Hindlimb muscle (tissue), 1 donor: Measurements from ENCODE around the gene S100A1. TPM values are rescaled to one million over a fixed set of nuclear protein-coding genes. Genes with fewer than 3 reads are reported as not detected.
"Not testable (repeated sequence)": the region's sequence is repeated elsewhere in the genome, so short reads cannot be mapped to it uniquely, and the experiment has no call there.

Source experiments
- DNase-seq: peaks from one replicate; pipeline ENCODE4 v3.0.0-alpha.2; 2013
- polyA plus RNA-seq: library from polyadenylated mRNA; unstranded; fragments of 120-200 nt; gene quantifications from one replicate; pipeline ENCODE4 v1.2.1, GENCODE V29; 2013; ENCODE audit not compliant: insufficient read length

Gene S100A1
- polyA plus RNA-seq, 1 donor = 11.6 TPM

- DNase-seq = peak; percentile 95
These were observed 30.4 kb downstream of the S100A1 start, which contains the start of gene SNAPIN for GRCh38 chr1:153658400-153659174. Gene SNAPIN, plus strand, starts transcription at chr1:153658703. Its CDS starts 41 bp downstream, at chr1:153658744.

GRCh38 chr1:153659175-153659534, 30.9 kb downstream of the S100A1 start:
- DNase-seq = no peak

GRCh38 chr1:153659656-153660055, 31.4 kb downstream of the S100A1 start:
- DNase-seq = no peak

- no peak for DNase-seq
These were observed 33.0 kb downstream of the S100A1 start for GRCh38 chr1:153661111-153661708.

DNA sequence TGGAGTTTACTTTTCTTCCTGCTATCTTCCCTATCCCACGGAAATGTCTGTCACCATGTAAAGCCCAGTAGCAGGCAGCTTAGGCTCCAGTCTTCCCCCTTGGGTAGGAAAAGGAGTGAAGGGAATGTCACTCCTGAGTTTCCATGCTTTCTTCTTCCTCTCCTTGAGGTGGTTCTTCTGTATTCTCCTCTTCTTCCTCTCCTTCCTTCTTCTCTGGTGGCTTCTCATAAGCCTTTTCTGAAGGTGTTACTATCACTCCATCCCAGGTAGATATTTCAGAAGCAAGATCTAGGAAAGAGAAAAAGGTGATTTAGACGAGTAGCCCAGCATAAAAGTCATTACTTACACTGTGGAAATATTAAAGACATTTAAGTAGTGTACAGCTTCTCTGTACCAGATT, 34.0 kb downstream of the S100A1 start:
- no peak for DNase-seq

DNA sequence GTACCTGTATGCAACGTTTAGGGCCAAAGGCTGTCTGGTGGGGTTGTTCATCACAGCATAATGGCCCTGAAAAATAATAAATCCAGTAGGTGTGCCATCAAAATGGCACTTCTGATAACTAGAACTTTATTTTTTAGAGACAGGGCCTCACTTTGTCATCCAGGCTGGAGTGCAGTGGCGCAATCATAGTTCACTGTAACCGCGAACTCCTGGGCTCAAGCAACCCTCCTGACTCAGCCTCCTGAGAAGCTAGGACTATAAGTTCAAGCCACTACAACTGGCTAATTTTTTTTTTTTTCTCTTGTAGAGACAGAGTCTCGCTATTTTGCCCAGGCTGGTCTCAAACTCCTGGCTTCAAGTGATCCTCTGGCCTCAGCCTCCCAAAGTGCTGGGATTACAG, 35.0 kb downstream of the S100A1 start:
- no peak for DNase-seq

DNA sequence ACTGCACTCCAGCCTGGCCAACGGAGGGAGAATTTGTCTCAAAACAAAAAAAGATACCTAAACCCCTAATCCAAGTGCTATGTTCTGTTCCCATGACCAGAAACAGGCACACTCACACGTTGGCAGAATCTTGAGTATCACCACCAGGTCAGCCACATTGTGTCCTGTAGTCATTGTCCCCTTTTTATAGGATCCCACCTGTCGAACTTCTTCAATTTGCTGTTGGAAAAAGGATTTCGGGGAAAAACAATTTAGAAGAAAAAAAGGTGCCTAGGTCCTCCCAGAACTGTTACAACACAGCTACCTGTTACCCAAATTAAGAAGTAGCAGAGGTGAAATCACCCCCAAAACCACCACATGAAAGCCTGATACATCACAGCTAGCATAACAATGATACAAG, 39.2 kb downstream of the S100A1 start:
- DNase-seq = no peak

- DNase-seq = not testable (repeated sequence)
These were observed 40.4 kb downstream of the S100A1 start for GRCh38 chr1:153668672-153669071.

- no peak for DNase-seq
These were observed 41.4 kb downstream of the S100A1 start for GRCh38 chr1:153669606-153670005.

DNA sequence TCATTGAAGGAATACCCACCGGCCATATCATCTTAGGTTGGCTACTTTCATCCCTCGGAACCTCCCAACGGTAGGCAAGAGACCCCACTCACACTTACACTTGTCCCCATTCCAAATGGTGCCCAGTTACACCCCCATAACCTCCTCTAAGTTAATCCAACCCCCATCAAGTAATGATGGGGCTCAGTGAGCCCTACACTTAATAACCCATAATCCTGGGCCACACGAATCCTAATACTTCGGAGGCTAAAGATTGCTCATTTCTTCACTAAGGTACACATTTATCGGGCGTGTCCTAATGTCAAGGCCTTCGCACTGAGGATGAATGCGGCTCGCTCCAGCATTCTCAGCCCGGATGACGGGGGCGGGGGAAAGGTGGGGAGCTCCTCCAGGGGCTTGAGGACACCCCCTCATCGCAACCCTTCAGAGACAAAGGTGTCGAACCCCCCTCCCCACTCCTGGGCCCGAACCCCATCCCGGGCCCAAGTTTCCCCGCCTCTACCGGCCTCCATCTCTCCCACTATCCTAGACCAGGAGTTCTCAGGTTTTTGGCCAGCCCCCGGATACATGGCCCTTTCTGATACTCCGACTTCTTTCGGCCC, 42.1 kb downstream of the S100A1 start:
- no peak for DNase-seq

GRCh38 chr1:153670859-153671627, 42.8 kb downstream of the S100A1 start, which contains the start of gene ILF2:
Gene ILF2, minus strand, starts transcription at chr1:153670993. Its CDS starts 71 bp downstream, at chr1:153670922.
- DNase-seq = peak; percentile 97

- not testable (repeated sequence) for DNase-seq
These were observed 43.6 kb downstream of the S100A1 start for GRCh38 chr1:153671628-153672353.

- DNase-seq = no peak
These were observed 45.3 kb downstream of the S100A1 start for GRCh38 chr1:153673511-153673910.

- DNase-seq = peak; percentile 44
These were observed 49.7 kb downstream of the S100A1 start for GRCh38 chr1:153677718-153678518.

- peak; percentile 55 for DNase-seq
These were observed 50.5 kb downstream of the S100A1 start, which contains the start of gene NPR1 for GRCh38 chr1:153678519-153679336. Gene NPR1, plus strand, starts transcription at chr1:153678688. Its CDS starts 421 bp downstream, at chr1:153679109.

DNA sequence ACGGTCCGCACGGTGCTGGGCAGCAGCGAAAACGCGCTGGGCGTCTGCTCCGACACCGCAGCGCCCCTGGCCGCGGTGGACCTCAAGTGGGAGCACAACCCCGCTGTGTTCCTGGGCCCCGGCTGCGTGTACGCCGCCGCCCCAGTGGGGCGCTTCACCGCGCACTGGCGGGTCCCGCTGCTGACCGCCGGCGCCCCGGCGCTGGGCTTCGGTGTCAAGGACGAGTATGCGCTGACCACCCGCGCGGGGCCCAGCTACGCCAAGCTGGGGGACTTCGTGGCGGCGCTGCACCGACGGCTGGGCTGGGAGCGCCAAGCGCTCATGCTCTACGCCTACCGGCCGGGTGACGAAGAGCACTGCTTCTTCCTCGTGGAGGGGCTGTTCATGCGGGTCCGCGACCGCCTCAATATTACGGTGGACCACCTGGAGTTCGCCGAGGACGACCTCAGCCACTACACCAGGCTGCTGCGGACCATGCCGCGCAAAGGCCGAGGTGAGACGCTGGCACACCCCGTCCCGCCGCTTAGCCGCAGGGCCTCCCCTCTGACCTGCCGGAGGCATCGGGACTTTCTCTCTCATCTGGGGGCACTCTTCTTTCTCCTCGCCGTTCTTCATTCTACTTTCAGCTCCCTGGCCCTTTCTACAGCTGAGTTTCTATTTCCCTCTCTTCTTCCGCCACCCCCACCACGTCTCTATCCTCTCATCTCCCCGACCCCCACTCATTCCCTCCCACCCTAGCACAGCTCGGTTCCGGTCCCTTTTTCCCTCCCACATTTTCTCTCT, 51.3 kb downstream of the S100A1 start:
- peak; percentile 35 for DNase-seq

- no peak for DNase-seq
These were observed 51.8 kb downstream of the S100A1 start for GRCh38 chr1:153680120-153680403.
